ENCODE data around the gene OCA2.

DNA sequence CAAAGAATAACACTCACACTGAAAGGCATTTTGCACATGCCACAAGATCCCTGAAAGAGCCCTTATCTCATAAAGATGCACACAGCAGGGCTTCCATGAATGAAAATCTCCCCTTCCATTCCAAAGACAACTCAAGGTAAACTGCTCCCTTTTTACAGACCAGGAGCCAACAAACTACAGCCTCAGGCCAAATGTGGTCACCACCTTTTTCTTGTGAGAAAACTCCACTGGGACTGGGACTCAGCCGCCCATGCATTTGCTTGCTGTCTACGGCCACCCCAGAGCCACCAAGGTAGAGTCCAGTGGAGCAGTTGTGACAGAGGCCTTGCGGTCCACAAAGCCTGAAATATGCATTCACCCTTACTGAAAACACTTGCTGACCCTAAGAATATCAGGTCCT, 334.8 kb downstream of the OCA2 start:
- TF ChIP-seq, protein P1, sequence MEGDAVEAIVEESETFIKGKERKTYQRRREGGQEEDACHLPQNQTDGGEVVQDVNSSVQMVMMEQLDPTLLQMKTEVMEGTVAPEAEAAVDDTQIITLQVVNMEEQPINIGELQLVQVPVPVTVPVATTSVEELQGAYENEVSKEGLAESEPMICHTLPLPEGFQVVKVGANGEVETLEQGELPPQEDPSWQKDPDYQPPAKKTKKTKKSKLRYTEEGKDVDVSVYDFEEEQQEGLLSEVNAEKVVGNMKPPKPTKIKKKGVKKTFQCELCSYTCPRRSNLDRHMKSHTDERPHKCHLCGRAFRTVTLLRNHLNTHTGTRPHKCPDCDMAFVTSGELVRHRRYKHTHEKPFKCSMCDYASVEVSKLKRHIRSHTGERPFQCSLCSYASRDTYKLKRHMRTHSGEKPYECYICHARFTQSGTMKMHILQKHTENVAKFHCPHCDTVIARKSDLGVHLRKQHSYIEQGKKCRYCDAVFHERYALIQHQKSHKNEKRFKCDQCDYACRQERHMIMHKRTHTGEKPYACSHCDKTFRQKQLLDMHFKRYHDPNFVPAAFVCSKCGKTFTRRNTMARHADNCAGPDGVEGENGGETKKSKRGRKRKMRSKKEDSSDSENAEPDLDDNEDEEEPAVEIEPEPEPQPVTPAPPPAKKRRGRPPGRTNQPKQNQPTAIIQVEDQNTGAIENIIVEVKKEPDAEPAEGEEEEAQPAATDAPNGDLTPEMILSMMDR (IDR thresholded peaks at IDR 0.05; ENCODE audit: low read depth, low read length), result no peak
- TF ChIP-seq EZH2phosphoT487 (IDR thresholded peaks at IDR 0.05; ENCODE audit: low read depth), result no peak
